Right atrium auricular region (tissue), 2 donors: ENCODE data around the gene TRIM72. TPM values are rescaled to one million over a fixed set of nuclear protein-coding genes. Genes with fewer than 3 reads are reported as not detected.

Source experiments
- DNase-seq: peaks from one replicate; pipeline ENCODE4 v3.0.0-alpha.2; 2019; ENCODE audit warnings: low spot score
- H3K27ac ChIP-seq, 2 donors: fragments of 200-600 bp; sonication (generic); 1 replicate in 1 of 2; 2 replicates in 1 of 2; pipeline ENCODE4 v1.5.1; 2016 to 2019
- H3K27me3 ChIP-seq, 2 donors: fragments of 200-600 bp; sonication (generic); one replicate each; pipeline versions ENCODE4 v1.5.1 to v1.6.0; 2017 to 2019
- H3K36me3 ChIP-seq: fragments of 200-600 bp; sonication (generic); one replicate; pipeline ENCODE4 v1.5.1; 2016
- H3K4me1 ChIP-seq, 2 donors: fragments of 200-600 bp; sonication (generic); one replicate each; pipeline versions ENCODE4 v1.5.1 to v1.6.0; 2017 to 2019
- H3K4me3 ChIP-seq, 2 donors: fragments of 200-600 bp; sonication (generic); 1 replicate in 1 of 2; 2 replicates in 1 of 2; pipeline ENCODE4 v1.5.1; 2017 to 2019; ENCODE audit warnings: mild to moderate bottlenecking in 1 of 2, moderate library complexity in 1 of 2
- H3K9me3 ChIP-seq, 2 donors: fragments of 200-600 bp; sonication (generic); one replicate each; pipeline ENCODE4 v1.5.1; 2019
- CTCF ChIP-seq, 2 donors: fragments of 200-600 bp; sonication (generic); IDR thresholded peaks; one replicate each; pipeline ENCODE4 v1.5.1; 2019; ENCODE audit warnings: antibody characterized with exemption in 2 of 2
- total RNA-seq, 2 donors: library from RNA; depleted of rRNA; stranded (reverse); fragments of >200 nt; gene quantifications; one replicate each; pipeline ENCODE4 v1.1.0, GENCODE V29; 2016

Gene TRIM72
- total RNA-seq, 2 donors from 2014 or later = 0.04 to 0.11 TPM

GRCh38 chr16:31225193-31225592 lies 11.3 kb downstream of the TRIM72 start:
- H3K9me3 ChIP-seq = no peaks in the 10 kb centered on the region

GRCh38 chr16:31228206-31228605 lies 14.3 kb downstream of the TRIM72 start:
- no peak overlapping the region for H3K27ac ChIP-seq
- no peak overlapping the region for H3K4me3 ChIP-seq
- no peak for DNase-seq
- H3K4me1 ChIP-seq = no peaks in the 10 kb centered on the region
- H3K9me3 ChIP-seq = no peaks in the 10 kb centered on the region
- H3K36me3 ChIP-seq = no peaks in the 10 kb centered on the region
- no peaks in the 10 kb centered on the region for H3K27me3 ChIP-seq
- TF ChIP-seq CTCF (IDR thresholded peaks at IDR 0.05) = no peak

More at GRCh38 chr16:31225193-31225592, 11.3 kb downstream of the TRIM72 start:
- no peak for DNase-seq
- Histone ChIP-seq H3K27ac (no peak overlapping the region), H3K4me1 (no peaks in the 10 kb centered on the region), H3K36me3 (no peaks in the 10 kb centered on the region), H3K27me3 (no peaks in the 10 kb centered on the region), H3K4me3 (no peak overlapping the region)
- no peak for TF ChIP-seq CTCF (IDR thresholded peaks at IDR 0.05)

GRCh38 chr16:31229501-31229900 lies 15.6 kb downstream of the TRIM72 start:
- H3K36me3 ChIP-seq = no peaks in the 10 kb centered on the region
- no peak overlapping the region for H3K27ac ChIP-seq
- H3K27me3 ChIP-seq = no peaks in the 10 kb centered on the region
- H3K4me3 ChIP-seq = no peak overlapping the region
- no peak for DNase-seq
- TF ChIP-seq CTCF (IDR thresholded peaks at IDR 0.05) = no peak
- no peaks in the 10 kb centered on the region for H3K4me1 ChIP-seq
- peaks cover 0 to under 1% of the 10 kb centered on the region in 2 donors for H3K9me3 ChIP-seq

- Histone ChIP-seq H3K36me3 (no peaks in the 10 kb centered on the region), H3K27ac (no peak overlapping the region), H3K4me1 (no peaks in the 10 kb centered on the region), H3K4me3 (no peak overlapping the region), H3K9me3 (peaks cover 0 to 9% of the 10 kb centered on the region in 2 donors), H3K27me3 (no peaks in the 10 kb centered on the region)
- no peak for TF ChIP-seq CTCF (IDR thresholded peaks at IDR 0.05)
- DNase-seq = no peak
Observed at GRCh38 chr16:31238041-31238440, 24.1 kb downstream of the TRIM72 start.

- TF ChIP-seq CTCF (IDR thresholded peaks at IDR 0.05) = no peak
- no peaks in the 10 kb centered on the region for H3K9me3 ChIP-seq
Observed at GRCh38 chr16:31242206-31242605, 28.3 kb downstream of the TRIM72 start.

More at GRCh38 chr16:31242206-31242605, 28.3 kb downstream of the TRIM72 start:
- no peaks in the 10 kb centered on the region for H3K4me1 ChIP-seq
- DNase-seq = no peak
- no peaks in the 10 kb centered on the region for H3K36me3 ChIP-seq
- no peaks in the 10 kb centered on the region for H3K27me3 ChIP-seq
- no peak overlapping the region for H3K27ac ChIP-seq
- no peak overlapping the region for H3K4me3 ChIP-seq
